A172 (cell line): ENCODE measurements around the gene SYTL2. TPM values are rescaled to one million over a fixed set of nuclear protein-coding genes. Genes with fewer than 3 reads are reported as not detected.

ENCODE experiments used
- DNase-seq: peaks from one replicate; pipeline ENCODE4 v3.0.0-alpha.2; 2015; ENCODE audit warnings: low spot score
- total RNA-seq: library from RNA; depleted of rRNA; stranded (reverse); fragments of >200 nt; shearing (Covaris generic); gene quantifications from 2 replicates; pipeline ENCODE4 v1.2.3, GENCODE V29; 2014

The SYTL2 gene
- total RNA-seq, 1 experiment from 2014 or later: 39.2 TPM

DNA sequence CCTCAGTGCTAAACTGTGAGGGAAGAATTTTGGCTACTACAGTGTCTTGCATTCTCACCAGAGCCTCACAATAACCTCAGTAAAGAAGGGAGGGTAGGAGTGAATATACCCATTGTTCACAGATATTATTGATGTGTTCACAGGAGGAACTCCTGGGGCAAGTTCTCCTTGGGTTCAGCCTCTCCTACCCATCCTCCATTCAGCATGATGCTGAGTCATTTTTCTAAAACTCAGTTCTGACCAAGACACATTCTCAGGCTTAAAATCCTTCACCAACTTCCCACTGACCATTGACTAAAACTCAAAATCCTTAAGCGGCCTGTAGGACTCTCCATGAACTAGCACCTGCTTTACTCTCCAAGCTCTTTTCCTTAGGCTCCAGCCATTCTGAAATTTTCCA, 48.7 kb downstream of the SYTL2 start:
- no peak for DNase-seq

DNA sequence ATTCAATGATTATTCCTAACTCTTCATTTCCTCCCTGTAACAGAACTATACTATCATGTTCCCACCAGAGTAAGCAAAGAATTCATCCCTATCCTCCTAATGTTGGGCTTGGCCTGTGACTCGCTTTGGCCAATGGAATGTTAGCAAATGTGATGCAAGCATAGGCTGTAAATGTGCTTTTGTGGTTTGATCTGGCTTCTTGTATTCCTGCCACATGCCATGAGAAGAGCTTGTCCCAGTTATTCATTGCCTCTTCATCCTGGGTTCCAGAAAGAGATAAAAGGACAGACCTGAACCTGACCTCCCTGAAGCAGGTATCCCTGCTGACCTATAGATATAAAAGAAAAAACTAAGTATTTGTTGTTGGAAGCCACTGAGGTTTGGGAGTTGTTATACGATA, 51.0 kb downstream of the SYTL2 start:
- peak; percentile 66 for DNase-seq

DNA sequence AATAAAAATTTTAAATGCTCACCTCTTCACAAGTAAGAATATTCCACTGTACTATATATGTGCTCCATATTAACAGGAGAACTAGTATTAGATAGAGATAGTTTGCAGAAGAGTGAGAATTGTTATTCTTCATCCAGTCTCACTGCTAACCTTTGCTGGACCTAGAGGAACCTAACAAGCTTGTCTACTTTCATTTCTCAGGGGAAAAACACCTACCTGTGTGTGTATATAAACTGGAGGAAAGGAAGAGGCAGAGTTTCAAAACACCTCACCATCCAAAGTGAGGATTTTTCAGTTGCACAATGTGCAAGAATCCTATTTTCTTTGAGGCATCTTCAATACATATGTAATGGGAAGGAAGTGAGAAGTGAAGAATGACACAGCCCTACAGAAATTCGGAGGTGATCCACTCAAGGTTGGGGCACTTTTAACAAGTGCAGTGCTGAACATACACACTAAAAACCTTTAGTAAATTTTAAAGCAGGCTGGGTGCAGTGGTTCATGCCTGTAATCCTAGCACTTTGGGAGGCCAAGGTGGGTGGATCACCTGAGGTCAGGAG, 52.4 kb downstream of the SYTL2 start:
- DNase-seq: no peak

DNA sequence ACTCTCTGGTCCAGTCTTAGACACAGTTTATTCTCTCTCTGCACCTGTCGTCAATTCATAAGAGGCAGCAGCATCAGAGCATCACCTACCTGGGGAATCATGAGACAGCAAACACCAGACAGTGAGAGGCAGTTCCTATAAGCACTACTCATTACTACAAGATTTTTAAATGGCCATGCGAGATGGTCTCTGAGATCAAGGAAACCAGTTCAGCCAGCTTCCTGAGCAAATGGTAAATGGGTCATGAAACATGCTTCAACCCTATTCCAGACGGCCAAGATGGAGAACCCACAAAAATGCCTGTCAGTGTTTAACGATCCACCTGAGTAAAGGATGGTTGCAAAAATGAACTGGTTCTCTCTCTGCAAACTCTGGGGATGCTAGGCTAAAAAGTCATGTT, 52.9 kb downstream of the SYTL2 start:
- DNase-seq: no peak

DNA sequence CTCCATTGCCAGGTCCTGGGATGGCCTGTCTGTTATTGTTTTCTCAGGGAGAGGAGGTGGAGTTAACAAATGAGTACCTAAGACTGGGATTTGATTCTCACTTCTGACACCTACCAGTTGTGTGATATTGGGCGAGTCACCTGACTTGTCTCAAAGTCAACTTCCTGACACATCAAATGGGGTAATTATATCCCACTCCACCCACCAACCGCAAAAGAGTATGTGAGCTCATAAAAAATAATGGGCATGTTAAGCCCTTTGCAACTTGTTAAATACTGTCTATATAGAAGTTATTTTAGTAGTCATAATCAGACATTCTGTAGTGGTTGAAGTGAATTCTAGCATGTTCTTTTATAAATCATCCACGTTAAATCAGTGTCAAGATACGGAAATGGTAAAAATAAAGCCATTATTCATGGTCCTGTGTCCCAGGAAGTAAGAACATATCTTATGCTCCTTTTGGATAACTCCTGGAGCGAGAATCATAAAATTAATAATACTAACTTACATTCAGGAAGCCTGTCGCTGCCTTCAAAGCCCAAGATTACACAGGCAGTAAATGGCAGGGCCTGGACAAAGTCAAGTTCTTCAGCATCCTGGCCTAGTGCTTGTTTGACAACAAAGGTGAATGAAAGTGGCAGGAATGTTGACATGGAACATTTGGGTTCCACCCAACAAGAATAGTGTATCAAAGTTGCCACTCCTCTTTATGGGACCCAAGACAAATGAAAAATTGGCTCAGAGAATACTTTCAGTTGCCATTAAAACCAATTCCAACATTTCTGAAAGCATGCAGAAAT, 54.3 kb downstream of the SYTL2 start:
- peak; percentile 40 for DNase-seq

DNA sequence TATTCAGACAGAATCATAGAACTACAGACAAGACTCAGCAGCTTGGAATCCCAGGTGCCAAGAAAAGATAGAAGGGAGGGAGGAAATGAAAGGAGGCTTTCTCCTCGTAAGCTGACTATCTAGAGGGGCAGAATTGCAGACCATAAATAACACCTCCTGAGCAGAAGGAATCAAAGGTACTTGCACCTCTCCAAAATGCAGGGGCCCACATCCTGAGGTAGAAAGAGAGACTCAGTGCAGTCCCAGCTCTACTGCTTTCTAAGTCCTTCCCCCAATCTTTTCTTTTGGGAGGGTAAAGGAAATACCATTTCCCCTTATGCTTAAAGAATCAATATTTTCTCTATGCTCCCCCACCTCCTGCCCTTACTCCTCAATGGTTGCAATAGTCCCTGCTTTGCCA, 55.2 kb downstream of the SYTL2 start:
- no peak for DNase-seq

DNA sequence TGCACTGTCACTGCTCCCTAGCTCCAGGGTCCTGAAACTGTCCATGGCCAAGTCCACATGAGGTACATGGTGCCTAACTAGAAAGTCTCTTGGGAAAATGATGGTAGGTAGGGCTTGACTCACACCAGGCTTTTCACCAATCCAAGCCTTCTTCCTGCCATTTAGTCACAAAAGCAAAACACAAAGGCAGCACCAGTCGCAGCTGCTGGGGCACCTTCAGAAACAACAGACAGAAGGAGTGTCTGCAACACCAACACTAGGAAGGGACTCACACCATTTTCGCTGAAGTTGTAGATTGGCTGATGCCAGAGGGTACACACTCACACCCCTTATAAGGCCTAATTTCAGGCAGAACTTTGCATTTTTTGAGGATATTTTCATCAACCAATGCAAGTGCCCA, 55.7 kb downstream of the SYTL2 start:
- no peak for DNase-seq

DNA sequence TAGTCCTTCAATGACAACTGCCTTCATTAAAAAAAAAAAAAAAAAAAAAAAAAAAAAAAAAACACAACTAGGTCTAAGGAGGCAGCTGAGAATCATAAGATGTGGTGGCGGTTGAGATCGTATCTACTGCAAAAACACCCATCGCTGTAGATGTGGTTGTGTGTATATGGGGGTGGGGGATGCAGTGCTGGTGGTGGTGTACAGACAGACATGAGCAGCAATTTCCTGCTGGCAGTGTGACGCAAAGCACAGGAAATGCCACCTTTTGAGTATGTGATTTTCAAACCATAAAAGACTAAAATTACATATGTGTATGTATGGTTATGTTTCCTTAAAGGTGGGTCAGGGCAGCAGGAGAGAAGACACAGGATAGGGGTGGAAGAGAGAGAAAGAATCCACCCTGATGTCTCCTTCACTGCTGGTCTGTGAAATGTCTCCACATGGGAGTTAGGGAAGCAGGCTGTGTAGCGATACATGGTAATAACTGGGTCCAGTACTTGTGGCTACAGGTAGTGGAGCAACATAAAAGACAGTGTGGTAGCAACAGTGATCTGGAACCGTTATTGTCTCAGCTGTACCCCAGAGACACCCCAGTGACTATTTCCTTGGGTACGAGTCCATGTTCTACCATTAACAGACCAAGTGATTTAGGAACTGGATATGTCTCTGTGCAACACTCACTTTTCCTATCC, 57.9 kb downstream of the SYTL2 start:
- DNase-seq: no peak

DNA sequence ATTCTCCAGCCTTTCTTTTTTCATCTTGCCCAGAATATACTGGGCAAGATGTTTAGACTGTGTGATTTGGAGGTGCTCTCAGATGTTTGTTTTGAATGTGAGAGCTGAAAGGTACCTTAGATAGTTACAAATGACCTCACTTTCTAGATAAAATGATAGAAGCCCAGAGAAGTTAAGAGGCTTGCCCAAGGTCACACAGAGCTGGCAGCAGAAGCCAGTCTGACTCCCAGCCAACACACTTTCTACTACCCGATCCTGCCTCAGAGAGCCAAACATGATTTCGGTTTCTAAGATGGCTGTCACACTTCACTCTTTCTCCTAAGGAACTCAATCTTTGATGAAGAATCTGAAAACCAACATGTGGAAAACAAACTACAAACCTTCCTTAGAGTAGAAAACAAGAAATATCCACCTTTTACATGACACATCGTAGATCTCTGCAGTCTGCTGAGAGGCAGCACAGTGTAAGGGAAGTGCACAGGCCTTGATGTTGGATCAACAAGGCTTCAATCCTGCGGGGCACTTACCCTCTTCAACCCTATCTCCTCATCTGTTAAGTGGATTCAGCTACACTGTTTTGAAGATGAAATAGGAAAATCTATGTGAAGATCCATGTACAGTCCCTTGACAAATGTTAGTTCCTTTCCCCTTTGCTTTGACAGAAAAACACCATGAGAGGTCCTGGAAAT, 58.6 kb downstream of the SYTL2 start:
- DNase-seq: no peak

DNA sequence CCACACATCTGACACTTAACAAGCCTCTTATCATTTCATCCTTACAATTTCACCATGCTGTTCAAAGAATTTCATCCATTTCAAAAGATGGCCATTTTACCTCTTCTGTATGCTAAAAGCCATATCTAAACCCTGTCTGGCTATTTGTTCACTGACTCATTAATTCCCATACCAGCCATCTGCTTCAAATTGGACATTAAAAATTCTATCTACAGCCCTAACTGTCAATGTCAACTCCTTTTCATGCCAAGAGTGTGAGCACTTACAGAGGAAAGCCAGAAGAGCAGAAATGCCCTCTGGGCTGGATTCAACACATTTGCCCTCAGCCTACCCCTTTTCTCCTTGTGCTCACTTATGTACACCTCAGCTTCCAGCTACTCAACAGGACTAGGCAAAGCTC, 59.2 kb downstream of the SYTL2 start:
- no peak for DNase-seq

DNA sequence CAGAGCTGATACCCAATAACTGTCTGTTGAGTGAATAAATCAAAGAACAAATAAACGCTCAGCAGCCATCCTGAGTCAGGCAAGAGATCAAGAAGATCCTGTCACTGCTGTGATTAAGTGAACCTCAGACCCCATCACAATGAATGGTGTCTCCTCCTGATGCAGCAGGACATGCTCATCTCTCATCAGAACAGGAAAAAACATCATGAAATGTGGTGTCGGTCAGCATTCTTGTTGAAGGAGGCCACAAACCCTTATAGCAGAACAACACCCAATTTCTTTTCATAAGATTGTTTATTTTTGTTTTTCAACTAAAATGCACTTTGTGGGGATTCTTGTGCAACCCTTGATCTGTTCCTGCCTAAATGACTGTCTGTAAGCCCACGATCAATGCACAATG, 60.3 kb downstream of the SYTL2 start:
- DNase-seq: no peak

DNA sequence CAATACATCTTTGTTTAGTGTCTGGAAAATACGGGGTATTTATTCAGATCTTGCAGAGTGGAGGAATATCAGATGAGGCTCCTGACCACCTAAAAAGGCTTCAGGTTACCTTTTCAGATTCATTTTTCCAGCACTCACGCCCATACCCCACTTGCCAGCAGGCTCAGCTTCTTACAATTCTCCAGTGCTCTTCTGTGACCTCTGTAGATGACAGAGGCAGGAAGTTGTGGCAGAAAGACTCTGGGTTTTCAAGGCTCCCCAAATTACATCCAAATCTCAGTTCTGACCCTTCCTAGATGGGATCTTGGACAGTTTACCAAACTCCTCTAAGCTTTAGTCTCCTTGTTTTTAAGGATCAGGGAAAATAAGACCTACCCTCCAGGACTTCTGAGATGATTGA, 61.1 kb downstream of the SYTL2 start:
- DNase-seq: no peak

DNA sequence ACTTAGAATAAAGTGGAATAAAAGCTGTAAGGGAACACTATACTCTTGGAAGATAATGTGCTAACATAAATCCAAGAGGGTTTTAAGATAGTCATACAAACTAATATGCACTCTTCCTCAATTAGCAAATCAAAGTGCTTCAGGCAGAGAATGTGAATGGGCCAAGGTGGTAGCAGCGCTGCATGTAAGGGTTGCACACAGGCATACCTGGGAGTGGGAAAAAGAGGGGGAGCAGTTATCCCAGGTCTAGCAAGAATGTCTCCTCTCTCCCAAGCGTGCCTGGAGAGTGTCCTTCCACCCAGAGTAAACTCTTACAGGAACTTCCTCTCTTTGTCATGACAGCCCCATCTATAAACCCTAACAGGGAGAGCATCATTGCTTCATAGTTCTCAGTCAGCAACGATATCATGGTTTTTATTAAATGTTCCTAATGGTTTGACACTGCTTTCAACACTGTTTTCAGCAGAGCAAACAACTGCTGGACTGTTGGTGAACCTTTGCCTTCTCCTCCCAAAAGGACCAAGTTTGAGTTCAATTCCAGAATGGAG, 61.6 kb downstream of the SYTL2 start:
- DNase-seq: no peak

DNA sequence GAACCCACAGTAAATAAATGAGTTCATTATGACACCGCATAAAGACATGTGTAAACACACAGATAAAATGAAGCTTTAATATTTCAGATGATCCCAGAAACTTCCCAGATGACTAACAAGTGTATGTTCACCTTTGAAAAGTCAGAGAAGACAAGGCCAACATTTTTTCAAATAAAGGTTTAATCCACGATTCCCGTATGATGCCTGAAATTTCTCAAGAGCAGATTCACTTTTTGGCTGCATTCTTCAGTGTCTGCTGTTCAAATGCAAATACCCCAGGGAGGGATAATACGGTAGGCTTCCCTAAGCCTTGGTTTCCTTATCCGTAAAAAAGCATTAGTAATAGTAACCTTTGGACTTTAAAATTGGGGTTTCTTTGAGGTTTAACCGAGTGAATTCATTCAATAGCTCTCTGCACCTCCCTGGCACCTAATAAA, 62.5 kb downstream of the SYTL2 start:
- no peak for DNase-seq

DNA sequence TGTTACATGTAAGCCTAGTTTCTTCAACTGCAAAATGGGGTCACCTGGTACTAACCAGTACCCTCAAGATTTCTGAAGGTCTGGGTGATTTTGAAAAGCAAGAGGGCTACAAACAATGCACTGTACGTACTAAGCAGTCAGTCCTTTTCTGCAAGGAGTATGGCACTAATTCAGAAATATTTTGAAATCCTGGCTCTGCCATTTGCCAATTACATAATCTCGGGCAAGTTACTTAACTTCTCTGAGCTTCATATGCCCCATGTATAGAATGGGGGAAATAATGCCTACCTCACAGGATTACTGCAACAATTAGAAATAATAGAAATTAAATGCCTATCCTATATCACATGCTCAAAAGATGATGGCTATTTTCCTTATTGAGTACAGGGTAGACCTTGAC, 64.3 kb downstream of the SYTL2 start:
- no peak for DNase-seq

DNA sequence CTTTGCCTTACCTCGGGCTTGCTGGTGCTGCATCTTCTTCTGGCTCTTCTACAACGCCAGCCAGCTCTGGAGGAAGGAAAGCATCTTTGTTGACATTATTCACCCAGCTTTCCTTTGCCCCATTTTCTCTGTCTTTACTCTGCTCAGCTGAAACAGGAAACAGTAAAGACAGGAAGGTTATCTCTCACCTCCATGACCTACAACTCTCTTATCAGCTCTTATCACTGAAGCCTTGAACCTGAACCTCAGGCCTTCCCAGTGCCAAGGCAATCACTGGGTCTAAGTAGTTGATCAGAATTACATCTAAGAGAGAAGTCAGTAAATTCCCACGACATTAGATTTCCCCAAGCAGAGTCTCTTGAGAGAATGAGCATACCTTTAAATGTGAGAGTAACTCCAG, 65.3 kb downstream of the SYTL2 start:
- DNase-seq: no peak

DNA sequence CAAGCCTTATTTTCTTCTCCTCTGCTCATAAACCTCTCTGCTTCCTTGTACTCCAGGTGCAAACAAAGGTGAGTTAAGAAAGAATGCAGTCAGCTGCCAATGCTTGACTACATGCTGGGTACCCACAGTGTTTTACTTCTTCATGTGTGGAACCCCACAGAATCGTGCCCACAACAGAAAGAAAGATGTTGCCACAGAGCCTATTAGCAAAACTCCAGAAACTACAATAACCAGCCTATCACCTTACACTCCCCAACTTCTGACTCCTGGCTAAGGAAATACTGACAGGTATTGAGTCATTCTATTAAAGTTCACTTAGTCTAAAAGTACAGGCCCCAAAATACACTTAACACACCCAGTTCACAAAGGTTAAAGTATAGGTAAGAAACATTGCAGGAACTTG, 68.1 kb downstream of the SYTL2 start:
- no peak for DNase-seq

DNA sequence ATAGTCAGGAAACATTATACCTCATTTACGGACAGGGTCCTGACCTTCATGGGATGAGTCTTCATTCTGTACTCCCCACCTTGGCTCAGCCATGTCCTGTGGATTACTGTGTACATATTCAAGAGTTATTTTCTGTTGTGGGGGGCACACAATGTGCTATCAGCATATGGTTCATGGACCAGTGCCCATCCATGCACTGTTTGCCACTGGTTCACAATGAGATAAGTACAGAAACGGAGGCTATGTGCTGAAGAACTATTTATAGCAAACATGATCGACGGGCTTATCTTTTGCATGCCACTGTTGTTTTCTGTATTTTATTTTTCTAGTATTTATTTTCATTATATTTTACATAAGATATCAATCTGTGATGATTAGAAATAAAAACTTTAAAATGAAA, 68.6 kb downstream of the SYTL2 start:
- no peak for DNase-seq

DNA sequence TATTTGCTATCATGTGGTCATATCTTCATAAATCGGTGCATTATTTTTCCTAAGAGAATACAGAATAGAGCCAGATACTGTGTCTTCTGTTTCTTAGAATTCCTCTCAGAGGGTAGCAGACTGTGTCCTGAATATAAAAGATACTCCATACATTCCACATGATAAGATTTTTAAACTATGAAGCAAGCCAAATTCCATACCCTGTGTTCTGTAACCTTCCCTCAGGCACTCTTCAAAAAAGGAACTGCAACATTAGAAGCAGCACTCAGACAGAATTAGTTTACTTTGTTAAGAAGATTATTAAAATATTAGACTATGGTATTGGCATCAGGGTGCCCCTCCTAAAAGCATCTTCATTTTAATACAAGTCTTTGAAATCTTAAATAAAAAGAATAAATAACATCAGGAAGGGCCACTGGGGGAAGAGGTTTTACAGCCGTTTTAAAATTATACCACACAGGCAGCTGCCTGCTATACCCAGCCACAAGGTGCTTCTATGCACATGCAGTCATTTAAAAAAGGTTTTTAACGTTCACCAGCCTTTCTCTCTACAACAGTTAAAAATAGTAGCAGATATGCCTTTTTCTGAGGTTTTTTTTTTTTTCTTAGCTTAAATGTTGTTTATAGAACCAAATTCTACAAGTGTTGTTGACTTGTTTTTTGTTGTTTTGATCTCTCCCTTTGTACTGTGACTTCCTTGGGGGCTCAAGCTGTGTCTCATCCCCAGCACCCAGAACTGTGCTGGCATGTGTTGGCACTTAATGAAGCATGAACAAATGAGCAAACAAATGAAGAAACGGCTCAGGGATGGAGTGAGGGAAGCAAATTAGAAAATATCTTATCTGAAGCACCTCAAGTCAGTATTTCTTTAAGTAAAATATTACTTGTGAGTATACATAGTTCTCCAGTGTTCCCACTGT, 70.2 kb downstream of the SYTL2 start:
- DNase-seq: no peak

DNA sequence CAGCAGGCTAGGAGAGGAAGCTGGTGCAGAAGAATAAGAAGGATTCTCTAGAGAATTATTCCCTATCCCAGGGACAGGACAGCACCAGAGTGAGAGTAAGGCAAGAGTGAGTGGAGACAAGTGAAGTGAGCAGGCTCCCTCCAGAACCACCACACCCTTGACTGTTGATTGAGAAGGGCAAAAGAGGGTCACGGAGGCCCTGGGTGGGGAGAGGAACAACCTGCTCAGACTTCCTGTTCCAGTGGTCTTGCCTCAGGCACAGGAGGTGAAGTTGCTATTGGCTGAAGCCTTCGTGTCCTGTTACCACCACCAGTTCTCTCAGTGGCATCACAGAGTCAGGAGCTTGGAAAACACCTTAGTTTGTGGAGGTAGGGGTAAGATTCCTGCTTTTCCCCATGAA, 73.2 kb downstream of the SYTL2 start:
- no peak for DNase-seq

DNA sequence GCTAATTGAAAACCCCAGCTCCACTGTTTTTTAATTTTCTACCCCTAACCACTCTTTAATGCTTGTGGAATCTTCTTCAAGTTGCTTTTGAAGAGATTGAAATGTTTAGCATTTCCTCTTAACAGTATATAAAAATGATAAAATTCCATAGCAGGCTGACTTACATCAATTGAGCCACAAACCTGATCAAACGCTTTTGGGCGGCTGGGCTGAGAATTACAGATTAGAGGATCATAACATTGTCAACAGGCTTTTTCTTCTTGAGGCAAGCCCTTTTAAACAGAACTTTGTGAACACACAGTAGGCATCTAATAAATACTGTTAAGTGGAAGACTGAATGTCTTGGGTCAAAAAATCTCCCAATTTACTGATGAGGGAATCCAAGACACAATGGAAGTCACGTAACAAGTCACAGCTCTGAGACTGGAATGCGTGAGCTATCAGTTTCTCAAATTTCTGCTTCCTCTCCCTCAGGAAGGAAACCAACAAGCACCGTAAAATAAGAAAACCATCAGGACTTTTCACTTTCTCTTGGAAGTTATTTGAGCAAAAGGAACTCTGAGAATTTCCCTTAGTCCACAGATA, 75.0 kb downstream of the SYTL2 start:
- no peak for DNase-seq
